22Rv1 (cell line): ENCODE measurements around the gene GAGE12J.

Experiments used
- CTCF ChIP-seq: fragments of 450-650 bp; IDR thresholded peaks from 2 replicates; pipeline ENCODE4 v1.5.1; 2017; ENCODE audit warnings: mild to moderate bottlenecking
- ZFX ChIP-seq: fragments of 450-650 bp; IDR thresholded peaks from 2 replicates; pipeline ENCODE4 v1.6.1; 2017; ENCODE audit warnings: antibody characterized with exemption, borderline replicate concordance

GRCh38 chrX:49300703-49301102, 21.1 kb upstream of the GAGE12J start:
- TF ChIP-seq CTCF (no peak), ZFX (no peak)
